SU-DHL-6 (cell line): Measurements from ENCODE around the gene OSGEP.
A peak's percentile ranks its signal among the peaks of the same experiment; 100 is the strongest.

Experiments
- H2AFZ ChIP-seq: fragments of 200-600 bp; sonication (generic); 2 replicates; pipeline ENCODE4 v1.6.1; 2014; ENCODE audit warnings: low read depth, mild to moderate bottlenecking, moderate library complexity, mixed read lengths, antibody characterized with exemption, low read length; ENCODE audit not compliant: severe bottlenecking
- H3F3A ChIP-seq: fragments of 200-600 bp; shearing (Covaris generic); 2 replicates; pipeline ENCODE4 v1.6.0; 2016; ENCODE audit warnings: antibody characterized with exemption, mild to moderate bottlenecking; ENCODE audit not compliant: insufficient read depth
- H3K27ac ChIP-seq: fragments of 200-600 bp; sonication (generic); 2 replicates; pipeline ENCODE4 v1.5.1; 2016; ENCODE audit warnings: low read depth, mild to moderate bottlenecking, low read length, moderate library complexity, mixed read lengths
- H3K27me3 ChIP-seq: fragments of 200-600 bp; sonication (generic), shearing (Covaris generic); 2 replicates; pipeline ENCODE4 v1.6.0; 2014; ENCODE audit warnings: mild to moderate bottlenecking, low read length
- H3K36me3 ChIP-seq: fragments of 200-600 bp; sonication (generic); 2 replicates; pipeline ENCODE4 v1.6.1; 2014; ENCODE audit warnings: mild to moderate bottlenecking, low read length, mixed read lengths
- H3K4me2 ChIP-seq: fragments of 300-600, 200-600 bp; shearing (Covaris generic), sonication (generic); 2 replicates; pipeline ENCODE4 v1.6.0; 2014; ENCODE audit warnings: low read length, low read depth, mild to moderate bottlenecking; ENCODE audit not compliant: poor library complexity, severe bottlenecking
- H3K4me3 ChIP-seq: fragments of 200-600 bp; sonication (generic); 2 replicates; pipeline ENCODE4 v1.5.1; 2014; ENCODE audit warnings: antibody characterized with exemption, low read length, mild to moderate bottlenecking, mixed read lengths; ENCODE audit not compliant: insufficient read depth, poor library complexity, severe bottlenecking
- H3K79me2 ChIP-seq: fragments of 200-600 bp; sonication (generic); 2 replicates; pipeline ENCODE4 v1.6.1; 2014; ENCODE audit warnings: mild to moderate bottlenecking, low read length, moderate library complexity; ENCODE audit not compliant: insufficient read depth
- H3K9ac ChIP-seq: fragments of 200-600 bp; sonication (generic); 2 replicates; pipeline ENCODE4 v1.7.0; 2014; ENCODE audit warnings: mild to moderate bottlenecking, low read length
- H3K9me2 ChIP-seq: fragments of 200-600 bp; sonication (generic); replicated peaks from 2 replicates; pipeline ENCODE4 v1.6.1; 2014; ENCODE audit warnings: low read length; ENCODE audit not compliant: insufficient read depth
- H3K9me3 ChIP-seq: fragments of 200-600 bp; sonication (generic); 2 replicates; pipeline ENCODE4 v1.6.1; 2014; ENCODE audit warnings: low read length, mixed read lengths; ENCODE audit not compliant: insufficient read depth
- H4K20me1 ChIP-seq: fragments of 200-600 bp; sonication (generic); 2 replicates; pipeline ENCODE4 v1.6.1; 2014; ENCODE audit warnings: low read depth, mild to moderate bottlenecking, antibody characterized with exemption, low read length, moderate library complexity, mixed read lengths
- CTCF ChIP-seq: fragments of 200-600 bp; sonication (generic); IDR thresholded peaks from one replicate; pipeline ENCODE4 v1.5.1; 2017; ENCODE audit warnings: antibody characterized with exemption, mild to moderate bottlenecking, low read length, moderate library complexity; ENCODE audit not compliant: insufficient read depth, poor library complexity, severe bottlenecking
- EZH2phosphoT487 ChIP-seq: fragments of 200-600 bp; sonication (generic), shearing (Covaris generic); conservative IDR thresholded peaks from 2 replicates; pipeline ENCODE4 v1.6.1; 2018; ENCODE audit warnings: mild to moderate bottlenecking, antibody characterized with exemption, low read length, moderate library complexity, mixed read lengths

Gene OSGEP

DNA sequence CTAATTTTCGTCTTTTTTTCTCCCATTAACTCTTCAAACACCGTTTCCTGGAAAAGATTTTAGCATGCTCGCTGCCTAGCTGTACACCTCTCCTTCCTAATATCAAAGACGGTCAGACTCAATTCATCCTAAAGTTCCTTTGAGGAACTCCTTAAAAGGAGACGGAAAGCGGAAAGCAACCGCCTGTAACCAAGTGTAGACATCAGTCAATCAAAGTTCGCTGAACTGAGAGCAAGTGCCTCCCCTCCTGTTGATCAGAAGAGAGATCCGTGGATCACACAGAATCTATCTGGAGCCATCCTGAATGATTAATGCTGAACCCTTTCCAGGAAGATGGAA lies 40.9 kb downstream of the OSGEP start:
- Histone ChIP-seq H3K4me3 (peak overlapping the region; percentile 84), H3F3A (peaks cover 16% of the 10 kb centered on the region; the same call in 1 of the 2 replicates), H3K4me2 (peak overlapping the region; percentile 97), H3K27ac (peak overlapping the region; percentile 59), H3K36me3 (no peaks in the 10 kb centered on the region), H3K27me3 (no peaks in the 10 kb centered on the region), H3K9me2 (no peaks in the 10 kb centered on the region), H3K79me2 (peaks cover 11% of the 10 kb centered on the region), H3K9ac (peak overlapping the region; percentile 86), H3K9me3 (no peaks in the 10 kb centered on the region), H4K20me1 (no peaks in the 10 kb centered on the region), H2AFZ (peak overlapping the region; percentile 95)
- TF ChIP-seq CTCF (no peak), EZH2phosphoT487 (no peak)

- Histone ChIP-seq H3K9me3 (no peaks in the 10 kb centered on the region), H3K9me2 (no peaks in the 10 kb centered on the region), H3K4me3 (peak within 1 kb of the TSS; percentile 84), H3K4me2 (peak within 1 kb of the TSS; percentile 97), H3K27ac (peak within 1 kb of the TSS; percentile 59), H3F3A (peaks cover 16% of the 10 kb centered on the region; the same call in 1 of the 2 replicates), H3K27me3 (no peaks in the 10 kb centered on the region), H4K20me1 (no peaks in the 10 kb centered on the region), H3K9ac (peak within 1 kb of the TSS; percentile 86), H3K79me2 (peaks cover 11% of the 10 kb centered on the region), H2AFZ (peak within 1 kb of the TSS; percentile 95), H3K36me3 (no peaks in the 10 kb centered on the region)
- no peak for TF ChIP-seq EZH2phosphoT487
- no peak for TF ChIP-seq CTCF
Measured at GRCh38 chr14:20412876-20413743, 41.5 kb downstream of the OSGEP start, which contains the start of gene TEP1. TEP1 (minus strand) TSS chr14:20413501; CDS start chr14:20408439, 5,062 bp downstream.

DNA sequence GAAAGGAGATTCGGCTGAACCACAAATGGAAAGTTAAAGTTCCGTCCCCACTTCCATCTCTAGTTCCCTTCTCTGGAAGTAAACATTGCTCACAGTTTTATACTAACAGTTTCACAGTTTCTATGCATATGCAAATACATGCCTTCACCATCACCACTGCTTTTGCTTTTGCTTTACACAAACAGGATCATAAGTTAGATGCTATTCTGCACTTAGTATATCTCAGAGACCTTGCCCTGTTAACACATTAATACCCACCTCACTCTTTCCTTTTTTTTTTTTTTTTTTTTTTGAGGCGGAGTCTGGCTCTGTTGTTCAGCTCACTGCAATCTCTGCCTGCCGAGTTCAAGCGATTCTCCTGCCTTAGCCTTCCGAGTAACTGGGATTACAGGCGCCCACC lies 42.2 kb downstream of the OSGEP start:
- no peak overlapping the region for H3K27ac ChIP-seq
- TF ChIP-seq EZH2phosphoT487 (no peak), CTCF (no peak)
- peak overlapping the region; percentile 86 for H3K9ac ChIP-seq

More for the DNA sequence above, 42.2 kb downstream of the OSGEP start:
- peak overlapping the region; percentile 84 for H3K4me3 ChIP-seq
- H2AFZ ChIP-seq = peak overlapping the region; percentile 95
- H4K20me1 ChIP-seq = no peaks in the 10 kb centered on the region
- H3K9me2 ChIP-seq = no peaks in the 10 kb centered on the region
- H3K4me2 ChIP-seq = peak overlapping the region; percentile 97
- no peaks in the 10 kb centered on the region for H3K27me3 ChIP-seq
- H3K36me3 ChIP-seq = no peaks in the 10 kb centered on the region
- H3K9me3 ChIP-seq = no peaks in the 10 kb centered on the region
- H3F3A ChIP-seq = peaks cover 16% of the 10 kb centered on the region; the same call in 1 of the 2 replicates
- peaks cover 11% of the 10 kb centered on the region for H3K79me2 ChIP-seq
